HCT116 (cell line): Measurements from ENCODE around the gene CDH23. TPM values are rescaled to one million over a fixed set of nuclear protein-coding genes. Genes with fewer than 3 reads are reported as not detected.

Experiments used
- ATAC-seq: fragments of 200-7000 bp; cut with Tn5 transposase; 2 replicates; pipeline ENCODE4 v1.9.1; 2020; ENCODE audit warnings: mild to moderate bottlenecking, moderate library complexity
- BruUV-seq: library from RNA; stranded (reverse); fragments of 400-500 nt; replicated peaks from 2 replicates; lab custom pipeline; 2021; lab: Mats Ljungman, UMichigan
- CTCF ChIA-PET: fragments of 300-600 bp; sonication (Branson Sonifier 250); formaldehyde crosslinking; loops from one replicate; lab custom pipeline; 2021; ENCODE audit warnings: antibody characterized with exemption; lab: Charles Lee
- POLR2A ChIA-PET: fragments of 300-600, 350-600 bp; sonication (Branson Sonifier 250); formaldehyde crosslinking; loops from one replicate; lab custom pipeline; 2021; ENCODE audit warnings: antibody characterized with exemption; lab: Charles Lee
- RAD21 ChIA-PET, 2 experiments: fragments of 300-600 bp; sonication (Branson Sonifier 250); formaldehyde crosslinking; loops; one replicate each; lab custom pipeline; 2023; ENCODE audit warnings: low total read pairs in 2 of 2; ENCODE audit not compliant: uncharacterized antibody in 2 of 2, unreplicated experiment in 2 of 2, low non-redundant PET in 1 of 2; lab: Charles Lee
- DNase-seq: peaks from one replicate; pipeline ENCODE4 v3.0.0-alpha.2; 2010; ENCODE audit warnings: low read depth, low spot score
- H2AFZ ChIP-seq: fragments of 200-600 bp; shearing (Covaris generic), sonication (generic); 2 replicates; pipeline ENCODE4 v1.6.1; 2017; ENCODE audit warnings: low read depth, mixed run types, mixed read lengths, antibody characterized with exemption, low read length; ENCODE audit not compliant: poor library complexity, severe bottlenecking
- H3K27ac ChIP-seq: 2 replicates; pipeline ENCODE4 v1.5.1; 2012; ENCODE audit warnings: low read depth, low read length
- H3K27me3 ChIP-seq: fragments of 200-600 bp; sonication (generic); 2 replicates; pipeline ENCODE4 v1.6.1; 2016; ENCODE audit warnings: mixed run types, low read length, mixed read lengths; ENCODE audit not compliant: insufficient read depth
- H3K36me3 ChIP-seq, 2 experiments: fragments of 200-500 bp in 1 of 2; fragments of 200-600 bp in 1 of 2; sonication (Bioruptor generic) in 1 of 2; sonication (generic) in 1 of 2; 2 replicates each; pipeline versions ENCODE4 v1.5.1 to v1.6.1; 2014 to 2016; ENCODE audit warnings: low read length in 2 of 2, inconsistent platforms in 1 of 2, mixed read lengths in 1 of 2, mixed run types in 1 of 2; ENCODE audit not compliant: insufficient read depth in 2 of 2, control insufficient read depth in 1 of 2
- H3K4me1 ChIP-seq, 2 experiments: fragments of 200-600 bp in 1 of 2; sonication (generic) in 1 of 2; 2 replicates each; pipeline versions ENCODE4 v1.5.1 to v1.6.1; 2012 to 2017; ENCODE audit warnings: low read length in 2 of 2, inconsistent platforms in 1 of 2, mild to moderate bottlenecking in 1 of 2, mixed read lengths in 1 of 2, mixed run types in 1 of 2, moderate library complexity in 1 of 2; ENCODE audit not compliant: insufficient read depth in 2 of 2, control insufficient read depth in 1 of 2
- H3K4me2 ChIP-seq: fragments of 200-600 bp; sonication (generic); 2 replicates; pipeline ENCODE4 v1.6.1; 2017; ENCODE audit warnings: mixed run types, low read length, mixed read lengths
- H3K4me3 ChIP-seq, 2 experiments: fragments of 200-600 bp in 1 of 2; sonication (generic) in 1 of 2; replicated peaks in 1 of 2; 2 replicates each; pipeline ENCODE4 v1.5.1; 2011 to 2016; ENCODE audit warnings: low read length in 2 of 2, control low read depth in 1 of 2, low read depth in 1 of 2, mild to moderate bottlenecking in 1 of 2, mixed read lengths in 1 of 2, mixed run types in 1 of 2
- H3K79me2 ChIP-seq: fragments of 200-600 bp; sonication (generic); 2 replicates; pipeline ENCODE4 v1.6.1; 2017; ENCODE audit warnings: mild to moderate bottlenecking, mixed run types, low read length, moderate library complexity, mixed read lengths; ENCODE audit not compliant: insufficient read depth
- H3K9ac ChIP-seq: fragments of 200-600 bp; sonication (generic); 2 replicates; pipeline ENCODE4 v1.6.1; 2016; ENCODE audit warnings: low read length, mixed read lengths
- H3K9me2 ChIP-seq: fragments of 200-600 bp; sonication (generic), shearing (Covaris generic); 2 replicates; pipeline ENCODE4 v1.6.1; 2017; ENCODE audit warnings: mixed run types, mild to moderate bottlenecking, moderate library complexity; ENCODE audit not compliant: insufficient read depth
- H3K9me3 ChIP-seq, 2 experiments: fragments of 200-500 bp in 1 of 2; fragments of 200-600 bp in 1 of 2; sonication (Bioruptor generic) in 1 of 2; sonication (generic) in 1 of 2; 2 replicates each; pipeline ENCODE4 v1.6.1; 2014 to 2017; ENCODE audit warnings: low read length in 2 of 2, mixed read lengths in 2 of 2, inconsistent platforms in 1 of 2, low read depth in 1 of 2, mild to moderate bottlenecking in 1 of 2, mixed run types in 1 of 2, moderate library complexity in 1 of 2; ENCODE audit not compliant: control insufficient read depth in 1 of 2, insufficient read depth in 1 of 2
- H4K20me1 ChIP-seq: fragments of 200-600 bp; sonication (generic), shearing (Covaris generic); 2 replicates; pipeline ENCODE4 v1.6.1; 2017; ENCODE audit warnings: mixed run types, mild to moderate bottlenecking, moderate library complexity; ENCODE audit not compliant: insufficient read depth
- ATF3 ChIP-seq: IDR thresholded peaks from 2 replicates; pipeline ENCODE4 v1.6.1; 2012
- CBX3 ChIP-seq: IDR thresholded peaks from 2 replicates; pipeline ENCODE4 v1.6.1; 2012; ENCODE audit warnings: low read depth
- CEBPB ChIP-seq: IDR thresholded peaks from 2 replicates; pipeline ENCODE4 v1.6.1; 2012; ENCODE audit warnings: low read depth
- CTCF ChIP-seq, 3 experiments: fragments of 200-600 bp in 1 of 3; sonication (generic) in 1 of 3; IDR thresholded peaks in 2 of 3; conservative IDR thresholded peaks in 1 of 3; 2 replicates each; pipeline ENCODE4 v1.5.1; 2012 to 2017; ENCODE audit warnings: low read depth in 2 of 3, low read length in 2 of 3, antibody characterized with exemption in 1 of 3, borderline replicate concordance in 1 of 3, control low read depth in 1 of 3, mild to moderate bottlenecking in 1 of 3, mixed read lengths in 1 of 3, mixed run types in 1 of 3, moderate library complexity in 1 of 3; ENCODE audit not compliant: insufficient read depth in 1 of 3
- EGR1 ChIP-seq: IDR thresholded peaks from 2 replicates; pipeline ENCODE4 v1.6.1; 2012; ENCODE audit warnings: low read depth
- EZH2phosphoT487 ChIP-seq: fragments of 200-600 bp; IDR thresholded peaks from 2 replicates; pipeline ENCODE4 v1.6.1; 2018; ENCODE audit warnings: antibody characterized with exemption, borderline replicate concordance
- FOSL1 ChIP-seq: IDR thresholded peaks from 2 replicates; pipeline ENCODE4 v1.6.1; 2012; ENCODE audit warnings: low read depth
- JUND ChIP-seq: IDR thresholded peaks from 2 replicates; pipeline ENCODE4 v1.6.1; 2012
- SP1 ChIP-seq: IDR thresholded peaks from 2 replicates; pipeline ENCODE4 v1.6.1; 2012; ENCODE audit warnings: low read depth
- SRF ChIP-seq: IDR thresholded peaks from 2 replicates; pipeline ENCODE4 v1.6.1; 2012; ENCODE audit warnings: low read depth
- TCF7L2 ChIP-seq: IDR thresholded peaks from 2 replicates; pipeline ENCODE4 v1.7.0; 2011; ENCODE audit warnings: borderline replicate concordance, inconsistent platforms; ENCODE audit not compliant: insufficient read depth, insufficient read length; ENCODE audit errors: extremely low read depth
- YY1 ChIP-seq: IDR thresholded peaks from 2 replicates; pipeline ENCODE4 v1.6.1; 2011; ENCODE audit warnings: low read length, low read depth, moderate library complexity, mild to moderate bottlenecking; ENCODE audit not compliant: insufficient replicate concordance; ENCODE audit errors: extremely low read depth
- ZBTB33 ChIP-seq: IDR thresholded peaks from 2 replicates; pipeline ENCODE4 v1.6.1; 2011; ENCODE audit warnings: mild to moderate bottlenecking, low read length, moderate library complexity; ENCODE audit not compliant: insufficient replicate concordance; ENCODE audit errors: extremely low read depth
- ZFX ChIP-seq: fragments of 450-650 bp; IDR thresholded peaks from 2 replicates; pipeline ENCODE4 v1.6.1; 2017
- intact Hi-C: fragments of 100-400 bp; cut with micrococcal nuclease; formaldehyde crosslinking; loops from 2 replicates; pipeline ENCODE4 v1.10.0; 2022
- total RNA-seq: library from RNA; stranded (reverse); gene quantifications from one replicate; pipeline ENCODE4 v1.2.1, GENCODE V29; 2021; ENCODE audit not compliant: unreplicated experiment
- TF ChIP-seq, protein P1 (sequence below): IDR thresholded peaks from 2 replicates; pipeline ENCODE4 v1.6.1; 2012

CDH23 gene
- total RNA-seq, 1 experiment from 2014 or later: not detected

GRCh38 chr10:71436268-71437125 lies 39.8 kb downstream of the CDH23 start:
- H3K4me1 ChIP-seq: peaks cover 9 to 21% of the 10 kb centered on the region in 2 experiments; a peak in 3 of 4 replicates
- H3K9me3 ChIP-seq: no peaks in the 10 kb centered on the region
- no peak for DNase-seq
- no peak overlapping the region for H3K9ac ChIP-seq
- ChIA-PET CTCF (no interaction called here), POLR2A (no interaction called here), RAD21 (no interaction called here)
- intact Hi-C loops: no loop called here
- no TSS peak for BruUV-seq
- no peak for ATAC-seq
- no peak overlapping the region for H3K4me2 ChIP-seq
- H3K79me2 ChIP-seq: no peaks in the 10 kb centered on the region
- no peak overlapping the region for H3K4me3 ChIP-seq
- no peaks in the 10 kb centered on the region for H3K9me2 ChIP-seq
- no peak overlapping the region for H3K27ac ChIP-seq
- H3K27me3 ChIP-seq: no peaks in the 10 kb centered on the region
- no peaks in the 10 kb centered on the region for H3K36me3 ChIP-seq
- H2AFZ ChIP-seq: no peak overlapping the region
- no peaks in the 10 kb centered on the region for H4K20me1 ChIP-seq
- TF ChIP-seq CBX3: no peak
- no peak for TF ChIP-seq FOSL1
- TF ChIP-seq ZFX: no peak
- no peak for TF ChIP-seq YY1
- TF ChIP-seq SP1: no peak
- no peak for TF ChIP-seq TCF7L2
- TF ChIP-seq JUND: no peak
- TF ChIP-seq SRF: no peak
- TF ChIP-seq ATF3: no peak

- Histone ChIP-seq H3K4me2 (no peak overlapping the region), H3K4me3 (no peak overlapping the region), H3K27me3 (no peaks in the 10 kb centered on the region), H3K9me3 (no peaks in the 10 kb centered on the region), H3K9me2 (no peaks in the 10 kb centered on the region), H3K36me3 (no peaks in the 10 kb centered on the region), H2AFZ (no peak overlapping the region), H3K4me1 (peaks cover 9 to 21% of the 10 kb centered on the region in 2 experiments; a peak in 3 of 4 replicates), H3K9ac (no peak overlapping the region), H3K27ac (no peak overlapping the region), H3K79me2 (no peaks in the 10 kb centered on the region), H4K20me1 (no peaks in the 10 kb centered on the region)
- DNase-seq (no peak), ATAC-seq (no peak)
- RAD21 ChIA-PET: no interaction called here
- no TSS peak for BruUV-seq
- CTCF ChIA-PET: interaction anchor here (1.0 kb wide), 1 partner anchor 11 kb away, joined by 3 read pairs; no protein-coding TSS in a partner anchor
- intact Hi-C loops: no loop called here
- POLR2A ChIA-PET: no interaction called here
- no peak for TF ChIP-seq FOSL1
- no peak for TF ChIP-seq CTCF (IDR thresholded peaks at IDR 0.05 in 2 of 3, conservative IDR thresholded peaks at IDR 0.05 in 1 of 3; ENCODE audit: borderline replicate concordance in 1 of 3, insufficient read depth in 1 of 3, low read depth in 2 of 3, low read length in 2 of 3)
- no peak for TF ChIP-seq SRF
- TF ChIP-seq EZH2phosphoT487: no peak
- TF ChIP-seq, protein P1, sequence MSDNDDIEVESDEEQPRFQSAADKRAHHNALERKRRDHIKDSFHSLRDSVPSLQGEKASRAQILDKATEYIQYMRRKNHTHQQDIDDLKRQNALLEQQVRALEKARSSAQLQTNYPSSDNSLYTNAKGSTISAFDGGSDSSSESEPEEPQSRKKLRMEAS: no peak
- no peak for TF ChIP-seq ZBTB33
- TF ChIP-seq CEBPB: no peak
- no peak for TF ChIP-seq EGR1
Observed at GRCh38 chr10:71437537-71438092, 40.9 kb downstream of the CDH23 start.
